Left ventricle myocardium inferior (tissue), 1 donor: ENCODE results near the gene CSTPP1. TPM values are rescaled to one million over a fixed set of nuclear protein-coding genes. Genes with fewer than 3 reads are reported as not detected.
A peak's percentile ranks its signal among the peaks of the same experiment; 100 is the strongest.

ENCODE experiments used
- DNase-seq: peaks from one replicate; pipeline ENCODE4 v3.0.0-alpha.2; 2020
- H3K27ac ChIP-seq: fragments of 200-600 bp; replicated peaks from 2 replicates; pipeline ENCODE4 v1.8.0; 2021
- H3K27me3 ChIP-seq: fragments of 200-600 bp; 2 replicates; pipeline ENCODE4 v1.8.0; 2021; ENCODE audit warnings: low read depth
- H3K36me3 ChIP-seq: fragments of 200-600 bp; 2 replicates; pipeline ENCODE4 v1.8.0; 2021
- H3K4me1 ChIP-seq: fragments of 200-600 bp; 2 replicates; pipeline ENCODE4 v1.8.0; 2021
- H3K4me3 ChIP-seq: fragments of 200-600 bp; 2 replicates; pipeline ENCODE4 v1.8.0; 2021; ENCODE audit warnings: mild to moderate bottlenecking, moderate library complexity
- H3K9me3 ChIP-seq: fragments of 200-600 bp; replicated peaks from 2 replicates; pipeline ENCODE4 v1.8.0; 2021
- CTCF ChIP-seq: fragments of 200-600 bp; IDR thresholded peaks from 2 replicates; pipeline ENCODE4 v1.8.0; 2021; ENCODE audit warnings: antibody characterized with exemption, mild to moderate bottlenecking, borderline replicate concordance
- intact Hi-C: fragments of 100-400 bp; cut with micrococcal nuclease; formaldehyde crosslinking; loops from one replicate; pipeline ENCODE4 v1.11.0; 2022
- total RNA-seq: library from RNA; stranded (reverse); fragmentation: NEBNext Ultra II Directional; extraction: Animal tissue kit (Norgen Biotek cat#: 25700); gene quantifications from one replicate; pipeline ENCODE4 v1.2.1, GENCODE V29; 2021
- donor health status: DM: no; HTN: yes; CAD: no; lungs with severe emphysema.

The CSTPP1 gene
- total RNA-seq, 1 donor from 2014 or later = 12.9 TPM

DNA sequence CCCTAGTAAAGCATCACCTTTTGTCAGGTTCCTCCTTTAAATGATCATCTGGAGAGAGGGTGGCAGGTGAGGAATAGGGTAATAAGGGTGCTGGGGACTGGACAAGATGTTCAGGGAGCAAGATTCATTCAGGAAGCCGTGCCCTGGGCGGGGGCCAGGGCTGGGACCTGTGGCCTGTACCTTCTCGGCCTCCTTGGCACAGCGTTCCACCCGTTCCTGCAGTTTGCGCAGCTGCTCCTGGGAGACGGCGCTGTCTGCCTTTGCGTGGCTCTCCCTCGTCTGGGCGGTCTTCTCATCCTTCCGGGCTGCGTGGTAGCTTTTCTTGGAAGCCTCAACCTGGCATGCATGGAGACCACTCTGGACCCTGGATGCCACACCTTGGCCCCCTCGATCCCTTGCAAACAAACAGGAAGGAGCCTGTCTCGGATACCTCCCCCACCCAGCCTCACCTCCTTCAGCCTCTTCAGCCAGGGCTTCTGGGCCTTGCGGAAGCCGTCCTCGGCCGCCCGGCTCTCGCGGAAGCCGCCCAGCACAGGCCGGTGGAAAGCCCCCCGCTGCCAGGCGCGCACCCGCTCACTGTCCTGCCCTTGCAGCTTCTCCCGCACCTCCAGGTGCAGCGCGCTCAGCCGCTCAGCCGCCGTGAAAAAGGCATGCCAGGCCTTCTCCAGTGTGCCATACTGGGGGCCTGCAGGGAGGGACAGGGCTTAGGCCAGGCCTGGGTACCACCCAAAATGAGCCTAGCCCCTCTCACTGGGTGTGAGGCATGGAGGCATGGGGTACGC, 243.6 kb downstream of the CSTPP1 start:
- Histone ChIP-seq H3K36me3 (peaks cover 40% of the 10 kb centered on the region), H3K9me3 (no peaks in the 10 kb centered on the region), H3K27ac (peak overlapping the region; percentile 98), H3K4me3 (peak overlapping the region; percentile 76), H3K27me3 (peaks cover 23% of the 10 kb centered on the region), H3K4me1 (peaks cover 97% of the 10 kb centered on the region)
- TF ChIP-seq CTCF = no peak
- DNase-seq = no peak
- intact Hi-C loops = no loop called here

DNA sequence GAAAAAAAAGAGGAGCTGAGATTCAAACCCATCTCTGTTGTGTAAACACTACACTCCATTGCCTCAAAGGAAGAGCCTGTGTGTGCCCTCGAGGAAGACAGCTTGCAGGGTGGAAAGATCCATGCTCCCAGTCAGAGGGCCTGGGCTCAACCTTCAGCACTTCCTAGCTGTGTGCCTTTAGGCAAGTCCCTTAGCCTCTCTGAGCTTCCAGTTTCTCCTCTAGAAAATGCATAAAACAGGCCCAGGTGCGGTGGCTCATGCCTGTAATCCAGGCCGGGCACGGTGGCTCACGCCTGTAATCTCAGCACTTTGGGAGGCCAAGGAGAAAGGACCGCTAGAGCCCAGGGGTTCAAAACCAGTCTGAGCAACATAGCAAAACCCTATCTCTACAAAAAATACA, 244.7 kb downstream of the CSTPP1 start:
- H3K27me3 ChIP-seq = peaks cover 30% of the 10 kb centered on the region
- peak overlapping the region; percentile 76 for H3K4me3 ChIP-seq
- no peak for DNase-seq
- H3K27ac ChIP-seq = peak overlapping the region; percentile 98
- peaks cover 34% of the 10 kb centered on the region for H3K36me3 ChIP-seq
- H3K9me3 ChIP-seq = no peaks in the 10 kb centered on the region
- intact Hi-C loops = no loop called here
- no peak for TF ChIP-seq CTCF
- H3K4me1 ChIP-seq = peaks cover 95% of the 10 kb centered on the region

- Histone ChIP-seq H3K4me1 (peaks cover 97% of the 10 kb centered on the region), H3K27ac (peak overlapping the region; percentile 98), H3K9me3 (no peaks in the 10 kb centered on the region), H3K4me3 (peak overlapping the region; percentile 76), H3K27me3 (peaks cover 30% of the 10 kb centered on the region), H3K36me3 (peaks cover 34% of the 10 kb centered on the region)
- intact Hi-C loops = no loop called here
- DNase-seq = no peak
- no peak for TF ChIP-seq CTCF
Measured at GRCh38 chr11:47182380-47182779, 245.8 kb downstream of the CSTPP1 start.

DNA sequence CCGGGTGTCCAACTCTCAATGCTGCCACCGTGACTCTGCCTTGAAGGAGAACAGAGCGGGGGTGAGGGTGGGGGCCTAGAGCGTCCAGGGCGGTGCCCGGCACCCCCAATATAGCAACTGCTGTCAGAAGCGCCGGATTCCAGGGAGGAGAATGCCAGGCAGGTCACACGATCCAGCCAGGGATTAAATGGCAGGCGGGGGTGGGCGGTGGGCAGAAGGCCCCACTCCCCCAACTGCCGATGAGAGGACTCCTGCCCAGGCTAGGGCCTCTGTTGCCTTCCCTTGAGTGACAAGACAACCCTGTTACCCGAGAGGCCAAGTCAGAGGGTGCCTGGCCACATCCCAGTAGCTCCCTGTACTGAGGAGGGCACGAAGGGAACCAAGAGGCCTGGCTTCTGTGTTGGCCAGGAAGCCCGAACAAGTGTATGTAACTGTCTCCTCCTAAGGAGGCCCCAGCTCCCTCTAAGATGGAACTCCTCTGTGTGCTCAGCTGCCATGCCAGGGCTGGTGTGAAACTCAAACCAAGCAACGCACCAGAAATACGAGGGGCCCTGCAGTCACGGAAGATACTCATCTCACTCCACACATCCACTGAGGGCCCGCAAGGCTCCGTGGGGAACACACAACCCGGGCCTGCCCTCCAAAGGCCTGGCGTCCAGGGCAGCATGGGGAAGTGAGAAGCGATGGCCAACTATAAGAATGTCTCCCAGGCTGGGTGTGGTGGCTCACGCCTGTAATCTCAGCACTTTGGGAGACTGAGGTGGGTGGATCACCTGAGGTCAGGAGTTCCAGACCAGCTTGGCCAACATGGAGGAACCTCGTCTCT, 246.7 kb downstream of the CSTPP1 start:
- peak overlapping the region; percentile 98 for H3K27ac ChIP-seq
- peaks cover 97% of the 10 kb centered on the region for H3K4me1 ChIP-seq
- DNase-seq = peak; percentile 54
- H3K36me3 ChIP-seq = peaks cover 34% of the 10 kb centered on the region
- TF ChIP-seq CTCF = no peak
- peak overlapping the region; percentile 76 for H3K4me3 ChIP-seq
- H3K9me3 ChIP-seq = no peaks in the 10 kb centered on the region
- intact Hi-C loops = no loop called here
- peaks cover 32% of the 10 kb centered on the region for H3K27me3 ChIP-seq

DNA sequence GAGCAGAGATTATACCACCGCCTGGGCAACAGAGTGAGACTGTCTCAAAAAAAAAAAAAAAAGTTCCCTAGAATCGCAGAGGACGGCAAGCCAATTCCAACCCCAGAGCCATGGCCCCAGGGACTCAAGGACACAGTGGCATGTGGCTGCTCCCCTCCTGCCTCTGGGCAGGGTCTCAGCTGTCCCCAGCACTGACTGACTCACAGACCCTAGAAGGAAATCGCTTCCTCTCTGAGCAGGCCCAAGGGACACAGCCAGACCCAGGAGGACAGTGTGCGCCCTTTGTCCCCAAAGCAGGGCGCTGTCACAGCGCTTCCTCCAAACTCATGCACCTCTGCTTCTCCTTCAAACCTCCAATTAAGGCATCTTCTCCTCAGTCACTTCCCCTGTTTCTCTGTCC, 247.4 kb downstream of the CSTPP1 start:
- H3K4me3 ChIP-seq = peak overlapping the region; percentile 76
- peak overlapping the region; percentile 98 for H3K27ac ChIP-seq
- H3K27me3 ChIP-seq = peaks cover 32% of the 10 kb centered on the region
- H3K9me3 ChIP-seq = no peaks in the 10 kb centered on the region
- peak; percentile 36 for DNase-seq
- H3K36me3 ChIP-seq = peaks cover 27% of the 10 kb centered on the region
- intact Hi-C loops = no loop called here
- no peak for TF ChIP-seq CTCF
- peaks cover 96% of the 10 kb centered on the region for H3K4me1 ChIP-seq
